GM12878 (cell line): Measurements from ENCODE around the gene COL13A1. TPM values are rescaled to one million over a fixed set of nuclear protein-coding genes. Genes with fewer than 3 reads are reported as not detected.

ENCODE experiments used
- ATAC-seq: fragments of 200-7000 bp; cut with Tn5 transposase; 3 replicates; pipeline ENCODE4 v1.9.1; 2020; ENCODE audit warnings: mild to moderate bottlenecking, moderate library complexity
- BruUV-seq: library from RNA; stranded (reverse); fragments of 400-500 nt; replicated peaks from 2 replicates; lab custom pipeline; 2021; lab: Mats Ljungman, UMichigan
- CTCF ChIA-PET: fragments of 300-600 bp; sonication (Branson Sonifier 250); formaldehyde crosslinking; extraction: SDS; loops from one replicate; lab custom pipeline; 2021; ENCODE audit warnings: inconsistent platforms; lab: Yijun Ruan, JAX
- POLR2A ChIA-PET: fragments of 350-600 bp; formaldehyde crosslinking; extraction: SDS; loops from one replicate; lab custom pipeline; 2021; ENCODE audit warnings: inconsistent platforms; lab: Charles Lee
- RAD21 ChIA-PET: fragments of 300-600 bp; sonication (Branson Sonifier 250); formaldehyde crosslinking; loops from one replicate; lab custom pipeline; 2023; ENCODE audit warnings: antibody characterized with exemption; ENCODE audit not compliant: unreplicated experiment; lab: Charles Lee
- SMC1A ChIA-PET: fragments of 300-600 bp; sonication (Branson Sonifier 250); formaldehyde crosslinking; loops from one replicate; lab custom pipeline; 2023; ENCODE audit not compliant: unreplicated experiment, uncharacterized antibody; lab: Charles Lee
- DNase-seq: peaks from one replicate; pipeline ENCODE4 v3.0.0-alpha.2; 2011; ENCODE audit warnings: low read depth, low spot score
- FAIRE-seq: peaks from 3 replicates; lab custom pipeline; 2011; peaks lifted over from hg19 to GRCh38; lab: Jason Lieb, UNC
- H2AFZ ChIP-seq: 2 replicates; pipeline ENCODE4 v1.6.0; 2011; ENCODE audit warnings: low read depth, low read length, control low read depth; ENCODE audit not compliant: control insufficient read depth
- H3K27ac ChIP-seq: 2 replicates; pipeline ENCODE4 v1.5.1; 2011; ENCODE audit warnings: control low read depth; ENCODE audit not compliant: control insufficient read depth, insufficient read depth
- H3K27me3 ChIP-seq, 2 experiments: replicated peaks in 1 of 2; 2 replicates each; pipeline versions ENCODE4 v1.6.0 to v1.6.1; 2011; ENCODE audit warnings: low read length in 1 of 2; ENCODE audit not compliant: control insufficient read depth in 2 of 2, insufficient read depth in 2 of 2
- H3K36me3 ChIP-seq, 2 experiments: 2 replicates each; pipeline ENCODE4 v1.5.1; 2011; ENCODE audit warnings: low read length in 1 of 2; ENCODE audit not compliant: control insufficient read depth in 2 of 2, insufficient read depth in 2 of 2
- H3K4me1 ChIP-seq: 2 replicates; pipeline ENCODE4 v1.6.1; 2011; ENCODE audit warnings: mild to moderate bottlenecking, low read length, moderate library complexity, mixed read lengths; ENCODE audit not compliant: control insufficient read depth, insufficient read depth
- H3K4me2 ChIP-seq: 2 replicates; pipeline ENCODE4 v1.6.0; 2011; ENCODE audit warnings: control low read depth; ENCODE audit not compliant: control insufficient read depth, insufficient read depth
- H3K4me3 ChIP-seq: fragments of 200-600 bp; sonication (generic); 2 replicates; pipeline ENCODE4 v1.5.1; 2016
- H3K79me2 ChIP-seq: 2 replicates; pipeline ENCODE4 v1.6.0; 2011; ENCODE audit warnings: low read length; ENCODE audit not compliant: control insufficient read depth, insufficient read depth
- H3K9ac ChIP-seq: 2 replicates; pipeline ENCODE4 v1.8.0; 2011; ENCODE audit warnings: low read length, control low read depth, mixed read lengths; ENCODE audit not compliant: control insufficient read depth, insufficient read depth
- H3K9me3 ChIP-seq: replicated peaks from 3 replicates; pipeline ENCODE4 v1.5.1; 2011; ENCODE audit warnings: mild to moderate bottlenecking, low read length; ENCODE audit not compliant: control insufficient read depth, insufficient read depth
- H4K20me1 ChIP-seq: 2 replicates; pipeline ENCODE4 v1.6.0; 2011; ENCODE audit not compliant: control insufficient read depth, insufficient read depth
- CBFB ChIP-seq: IDR thresholded peaks from 2 replicates; pipeline ENCODE4 v1.6.1; 2016; ENCODE audit warnings: antibody characterized with exemption, low read depth
- CBX3 ChIP-seq: fragments of 200-600 bp; sonication (generic); IDR thresholded peaks from 2 replicates; pipeline ENCODE4 v1.6.1; 2016; ENCODE audit warnings: low read depth, borderline replicate concordance
- CREM ChIP-seq: IDR thresholded peaks from 2 replicates; pipeline ENCODE4 v1.6.1; 2014; ENCODE audit warnings: antibody characterized with exemption, low read depth
- GABPA ChIP-seq: IDR thresholded peaks from 2 replicates; pipeline ENCODE4 v1.6.1; 2014; ENCODE audit warnings: antibody characterized with exemption, low read depth, mild to moderate bottlenecking, inconsistent platforms
- KAT2A ChIP-seq: conservative IDR thresholded peaks from 2 replicates; pipeline ENCODE4 v1.6.1; 2011; ENCODE audit warnings: low read depth, low read length; ENCODE audit not compliant: control insufficient read depth
- NBN ChIP-seq: fragments of 450-650 bp; IDR thresholded peaks from 2 replicates; pipeline ENCODE4 v1.6.1; 2016
- RAD21 ChIP-seq: IDR thresholded peaks from 2 replicates; pipeline ENCODE4 v1.6.1; 2011; ENCODE audit warnings: mild to moderate bottlenecking, low read depth, low read length, moderate library complexity; ENCODE audit not compliant: insufficient read depth
- RCOR1 ChIP-seq: conservative IDR thresholded peaks from 2 replicates; pipeline ENCODE4 v1.6.1; 2012; ENCODE audit warnings: low read depth, low read length, improper control_type of control experiment
- TAF1 ChIP-seq: IDR thresholded peaks from 2 replicates; pipeline ENCODE4 v1.6.1; 2011; ENCODE audit warnings: mild to moderate bottlenecking, low read depth, low read length, borderline replicate concordance
- ZNF384 ChIP-seq: IDR thresholded peaks from 2 replicates; pipeline ENCODE4 v1.6.1; 2012; ENCODE audit warnings: low read depth, mild to moderate bottlenecking, low read length, improper control_type of control experiment, borderline replicate concordance
- WGBS: methylation state at CpG from one replicate; pipeline ENCODE4 v1.1.6; 2016; ENCODE audit warnings: low lambda C conversion rate; ENCODE audit not compliant: insufficient replicate concordance, insufficient coverage; ENCODE audit errors: missing lambda C conversion rate; 5-methylcytosine and 5-hydroxymethylcytosine counted together
- in situ Hi-C: fragments of 300-500 bp; cut with MboI; formaldehyde crosslinking; loops from 9 replicates; pipeline ENCODE4 v1.14.3; 2018; ENCODE audit warnings: mixed read lengths
- intact Hi-C: fragments of 100-400 bp; cut with micrococcal nuclease; formaldehyde crosslinking; loops from one replicate; pipeline ENCODE4 v1.14.2; 2022; ENCODE audit not compliant: unreplicated experiment
- polyA plus RNA-seq, 11 experiments: library from polyadenylated mRNA; depleted of rRNA in 4 of 11; unstranded in 6 of 11; stranded (reverse) in 5 of 11; fragments of >200 nt; fragmentation: Nextera tagmentation in 4 of 11; fragmentation: Illumina TruSeq in 1 of 11; extraction: Ambion mirVana in 4 of 11; extraction: Trizol in 1 of 11; gene quantifications; 1 replicate in 1 of 11; 2 replicates in 10 of 11; pipeline versions ENCODE4 v1.2.1 to v1.2.3, GENCODE V29; 2011 to 2016; ENCODE audit warnings: inconsistent platforms in 2 of 11, missing spikeins in 2 of 11, low read depth in 1 of 11
- total RNA-seq, 4 experiments: library from RNA; depleted of rRNA in 3 of 4; stranded (reverse); fragments of >200 nt in 3 of 4; fragmentation: Illumina TruSeq in 1 of 4; extraction: Trizol in 1 of 4; gene quantifications; 2 replicates each; pipeline versions ENCODE4 v1.2.1 to v1.2.3, GENCODE V29; 2013 to 2021

The COL13A1 gene
- total and polyA plus RNA-seq, 10 of the 15 experiments (the other 5 are each of a cell fraction or from before 2014, with no cell fraction given), result 0.03 to 0.15 (median 0.05) TPM; not detected in 7

GRCh38 chr10:69854511-69855345 lies 53.0 kb downstream of the COL13A1 start:
- Histone ChIP-seq H4K20me1 (no peaks in the 10 kb centered on the region), H3K4me1 (no peaks in the 10 kb centered on the region), H3K79me2 (no peaks in the 10 kb centered on the region), H3K27me3 (no peaks in the 10 kb centered on the region; a peak in 2 of 4 replicates), H3K9me3 (no peaks in the 10 kb centered on the region), H3K36me3 (no peaks in the 10 kb centered on the region), H3K4me3 (no peak overlapping the region), H2AFZ (no peak overlapping the region), H3K9ac (no peak overlapping the region), H3K4me2 (no peak overlapping the region), H3K27ac (no peak overlapping the region)
- ChIA-PET RAD21 (no interaction called here), SMC1A (no interaction called here), CTCF (interaction anchor here (1.1 to 1.5 kb wide), 2 partner anchors 60 to 339 kb away, joined by 3 to 4 read pairs; no protein-coding TSS in a partner anchor), POLR2A (no interaction called here)
- DNase-seq, result no peak
- no peak for TF ChIP-seq RAD21
- TF ChIP-seq CBX3, result no peak
- no peak for TF ChIP-seq NBN
- no peak for TF ChIP-seq GABPA
- no peak for TF ChIP-seq KAT2A
- no peak for TF ChIP-seq CREM
- no peak for TF ChIP-seq RCOR1
- TF ChIP-seq CBFB, result no peak
- TF ChIP-seq ZNF384, result no peak
- TF ChIP-seq TAF1, result no peak
- ATAC-seq, result no peak
- in situ Hi-C loops, result no loop called here
- 14% methylated on average over 10 of the region's 10 CpGs for WGBS
- no TSS peak for BruUV-seq
- intact Hi-C loops, result no loop called here
- no peak for FAIRE-seq
